LoVo (cell line): ENCODE measurements around the gene VPS13C.
A peak's percentile ranks its signal among the peaks of the same experiment; 100 is the strongest.

Experiments
- DNase-seq: peaks from one replicate; pipeline ENCODE4 v3.0.0-alpha.2; 2016; ENCODE audit warnings: low spot score

The VPS13C gene

DNA sequence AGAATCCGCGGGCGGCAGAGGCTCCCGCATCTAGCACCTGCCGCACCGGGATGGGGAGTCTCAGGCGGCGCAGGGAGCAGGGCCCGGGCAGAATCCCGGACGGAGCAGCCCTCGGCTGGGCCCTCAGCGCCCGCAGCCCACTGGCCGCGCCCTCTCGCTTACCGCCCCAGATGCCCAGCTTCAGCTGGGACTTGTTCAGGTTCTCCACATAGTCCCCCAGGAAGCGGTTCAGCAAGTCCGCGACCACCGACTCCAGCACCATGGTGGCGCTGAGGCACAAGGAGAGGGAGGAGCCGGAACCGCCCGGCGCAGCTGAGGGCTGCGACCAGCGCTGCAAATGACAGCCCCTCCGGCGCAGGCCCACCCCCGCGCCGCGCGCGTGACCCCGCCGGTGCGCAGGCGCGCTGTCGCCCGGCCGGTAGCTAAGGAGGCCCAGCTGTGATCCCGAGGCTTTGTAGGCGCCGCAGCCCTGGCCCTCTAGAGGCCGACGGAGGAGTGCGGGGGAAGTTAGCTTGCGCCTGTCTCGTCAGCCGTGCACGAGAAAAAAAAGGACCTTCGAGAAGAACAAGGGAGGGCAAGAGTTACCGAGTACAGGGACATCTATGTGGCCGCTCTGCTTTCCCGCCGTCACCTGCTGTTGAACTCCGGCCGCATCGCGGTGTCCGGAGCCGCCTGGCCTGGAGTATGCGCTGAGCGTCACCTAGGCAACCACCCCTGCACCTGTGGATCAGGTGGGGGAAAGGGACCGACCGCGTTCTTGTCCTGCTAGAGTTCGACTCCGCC lies at the start of gene VPS13C:
Gene VPS13C, minus strand, starts transcription at position 335 of the 783 bp plus-strand sequence. Its CDS starts 73 bp downstream, at position 262.
- peak; percentile 98 for DNase-seq

GRCh38 chr15:62109437-62109836 lies 49.2 kb upstream of the VPS13C start:
- DNase-seq = no peak

DNA sequence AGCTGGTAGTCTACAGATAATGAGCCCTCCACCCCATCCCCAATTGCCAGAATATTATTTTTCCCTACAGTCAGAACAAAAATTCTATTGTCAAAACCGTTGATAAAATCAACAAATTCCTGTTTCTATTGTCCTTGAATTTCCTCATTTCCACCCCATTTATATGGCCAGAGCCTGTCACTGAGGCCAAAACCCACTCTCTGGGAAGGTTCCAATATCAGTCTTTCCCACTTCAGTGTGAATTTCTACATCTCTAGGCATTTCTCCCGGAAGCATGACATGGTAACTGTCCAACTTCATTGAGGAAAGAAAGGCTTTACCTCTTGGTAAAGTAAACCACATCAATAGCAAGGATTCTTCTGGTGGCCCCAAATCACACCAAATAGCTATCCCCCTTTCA lies 48.2 kb upstream of the VPS13C start:
- DNase-seq = no peak

- peak; percentile 51 for DNase-seq
Observed at GRCh38 chr15:62107571-62108121, 47.4 kb upstream of the VPS13C start.

- no peak for DNase-seq
Observed at GRCh38 chr15:62106096-62106495, 45.8 kb upstream of the VPS13C start.

DNA sequence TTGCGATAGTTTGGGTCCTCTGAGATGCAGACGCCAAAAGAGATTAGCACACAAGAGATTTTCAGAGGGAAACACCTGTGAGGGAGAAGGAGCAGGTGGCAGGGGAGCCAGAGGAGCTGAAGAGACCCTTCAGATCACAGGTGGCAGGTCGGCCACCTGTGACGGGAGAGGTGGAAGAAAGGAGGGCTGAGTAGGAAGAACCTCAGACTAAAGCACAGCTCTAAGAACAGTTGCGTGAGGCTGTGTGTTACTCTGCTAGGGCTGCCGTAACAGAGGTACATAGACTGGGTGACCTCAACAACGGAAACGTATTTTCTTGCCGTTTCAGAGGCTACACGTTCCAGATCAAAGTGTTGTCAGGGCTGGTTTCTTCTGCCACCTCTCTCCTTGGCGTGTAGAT lies 45.0 kb upstream of the VPS13C start:
- no peak for DNase-seq

DNA sequence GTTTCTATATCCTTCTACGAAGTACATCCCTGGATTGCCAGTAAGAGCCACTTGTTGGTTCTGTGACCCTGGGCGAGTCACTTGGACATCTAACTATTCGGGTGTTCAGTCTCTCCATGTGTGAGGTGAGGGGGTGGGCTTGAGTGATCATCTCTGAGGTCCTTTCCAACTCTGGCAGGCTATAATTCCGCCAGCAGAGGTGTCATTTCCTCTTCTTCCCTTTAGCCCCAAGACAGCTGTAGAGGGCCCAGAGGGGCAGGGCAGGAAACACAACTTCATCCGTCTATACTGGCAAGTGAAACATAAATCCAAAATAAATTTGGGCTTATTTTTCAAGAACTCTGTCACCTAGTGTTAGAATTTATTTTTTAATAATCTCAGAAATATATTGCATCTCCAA lies 44.6 kb upstream of the VPS13C start:
- no peak for DNase-seq

DNA sequence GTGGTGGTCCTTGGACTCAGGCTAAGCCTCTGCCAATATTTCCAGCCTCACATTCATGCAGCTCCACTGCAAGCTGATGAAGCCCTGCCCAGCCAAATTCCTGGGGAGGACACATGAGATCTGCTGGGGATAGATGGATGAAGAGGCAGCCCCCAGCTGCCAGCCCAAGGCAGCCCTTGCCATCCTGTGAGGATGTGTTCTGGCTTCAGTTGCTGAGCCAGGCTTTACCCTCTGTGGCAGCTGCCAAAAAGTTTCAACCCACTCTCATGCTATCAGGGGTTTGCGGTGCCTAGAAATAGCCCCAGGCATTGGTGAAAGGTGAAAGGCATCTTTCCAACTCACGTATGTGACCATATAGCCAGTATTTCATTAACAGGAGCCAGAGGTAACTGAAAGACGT lies 44.2 kb upstream of the VPS13C start:
- no peak for DNase-seq

GRCh38 chr15:62103431-62103830 lies 43.2 kb upstream of the VPS13C start:
- no peak for DNase-seq

- DNase-seq = no peak
Observed at GRCh38 chr15:62099094-62099601, 38.9 kb upstream of the VPS13C start.

DNA sequence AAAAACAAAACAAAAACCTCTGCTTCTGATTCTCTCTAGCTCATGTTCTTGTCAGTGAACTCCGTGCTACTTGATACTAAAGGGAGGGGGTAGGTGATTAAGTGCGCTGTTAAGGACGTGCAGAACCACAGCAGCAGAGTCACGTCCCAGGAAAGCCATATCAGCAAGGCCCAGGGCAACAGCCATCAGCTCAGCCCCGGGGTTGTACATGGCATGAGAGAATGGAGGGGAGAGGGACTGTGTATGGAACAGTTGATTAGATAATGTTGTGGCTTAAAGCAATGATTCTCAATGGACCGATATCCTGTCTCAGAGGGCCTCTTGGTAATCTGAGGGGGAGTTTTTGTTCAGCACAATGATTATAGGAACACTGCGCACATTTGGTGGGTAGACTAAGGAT lies 34.1 kb upstream of the VPS13C start:
- DNase-seq = no peak

- no peak for DNase-seq
Observed at GRCh38 chr15:62093809-62094208, 33.6 kb upstream of the VPS13C start.

GRCh38 chr15:62090988-62091387 lies 30.7 kb upstream of the VPS13C start:
- DNase-seq = no peak

- peak; percentile 67 for DNase-seq
Observed at GRCh38 chr15:62089616-62090015, 29.4 kb upstream of the VPS13C start.

GRCh38 chr15:62088353-62088693 lies 28.1 kb upstream of the VPS13C start:
- DNase-seq = no peak

GRCh38 chr15:62087671-62088352 lies 27.6 kb upstream of the VPS13C start:
- DNase-seq = no peak

DNA sequence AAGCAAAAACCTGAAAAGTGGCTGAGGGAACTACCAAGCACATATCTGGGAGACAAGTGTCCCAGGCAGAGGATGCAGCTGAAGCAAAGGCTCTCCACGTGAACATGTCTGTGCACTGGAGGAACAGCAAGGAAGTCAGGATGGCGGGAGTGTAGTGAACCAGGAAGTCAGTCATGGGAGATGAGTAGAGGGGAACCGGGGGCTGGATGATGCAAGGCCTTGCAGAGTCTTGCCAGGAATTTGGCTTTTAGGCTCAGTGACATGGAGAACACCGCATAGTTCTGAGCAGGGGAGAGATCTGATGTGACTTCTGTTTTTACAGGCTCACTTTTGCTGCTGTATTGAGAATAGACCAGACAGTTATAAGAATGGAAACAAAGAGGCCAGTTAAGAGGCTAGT lies 25.5 kb upstream of the VPS13C start:
- DNase-seq = no peak

DNA sequence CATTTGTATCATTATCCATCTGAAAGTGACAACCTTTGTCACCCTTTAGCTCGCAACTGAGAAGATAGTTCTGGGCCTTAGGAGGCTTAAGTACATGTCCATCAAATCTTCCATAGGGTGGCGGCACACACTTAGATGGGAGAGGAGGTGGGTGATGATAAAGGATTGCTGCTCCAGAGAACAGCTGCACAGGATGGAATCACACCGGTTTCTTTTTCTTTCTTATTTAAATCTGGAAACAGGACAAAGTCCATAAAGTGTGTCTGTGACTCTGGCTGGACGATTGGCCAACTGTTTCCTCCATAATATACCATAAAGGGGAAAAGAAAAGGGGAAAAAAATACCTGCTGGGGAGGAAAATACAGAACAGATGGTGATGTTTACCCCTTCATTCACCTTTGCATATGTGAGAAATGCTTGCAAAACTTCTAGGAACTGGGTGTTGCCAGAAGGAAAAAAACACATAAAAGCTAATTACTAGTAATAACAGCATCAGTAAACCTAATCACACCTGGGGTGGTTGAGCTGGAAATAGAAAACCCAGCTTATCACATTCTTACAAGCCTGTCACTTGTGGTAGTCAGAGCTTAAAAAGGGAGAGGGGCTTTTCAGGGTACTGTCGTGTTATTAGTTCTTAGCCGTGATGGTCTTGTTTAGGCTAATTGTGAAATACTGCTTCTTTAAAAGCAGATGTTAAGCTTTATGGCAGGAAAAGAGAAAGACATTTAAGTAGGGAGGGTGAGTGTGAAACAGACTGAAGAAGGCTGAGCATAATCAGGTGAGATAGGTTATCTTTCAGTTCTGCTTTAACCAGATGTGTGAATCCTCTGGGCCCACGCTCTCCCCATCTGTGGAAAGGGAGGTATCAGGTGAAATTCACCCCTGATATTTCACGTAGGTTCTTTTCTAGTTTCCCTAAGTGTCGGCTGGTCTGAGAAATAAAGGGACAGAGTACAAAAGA lies 23.2 kb upstream of the VPS13C start:
- DNase-seq = no peak

DNA sequence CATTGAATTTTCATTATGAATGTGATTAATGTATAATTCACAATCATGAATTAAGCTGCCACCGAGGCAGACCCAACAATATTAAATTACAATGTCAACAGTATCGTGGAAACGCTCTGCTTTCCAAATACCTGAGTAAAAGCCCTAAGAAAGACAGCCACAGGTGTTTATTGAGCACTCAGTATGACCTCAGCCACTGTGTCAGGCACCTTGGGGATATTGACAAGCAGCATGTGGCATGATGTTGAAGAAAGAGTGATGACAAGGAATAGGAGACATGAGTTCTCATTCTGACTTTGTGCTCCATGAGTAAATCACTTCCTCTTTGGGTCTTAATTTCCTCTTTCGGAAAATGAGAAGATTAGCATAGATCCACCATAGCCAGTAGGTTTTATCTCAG lies 19.3 kb upstream of the VPS13C start:
- no peak for DNase-seq

GRCh38 chr15:62075595-62076277 lies 15.5 kb upstream of the VPS13C start:
- no peak for DNase-seq

- peak; percentile 61 for DNase-seq
Observed at GRCh38 chr15:62071711-62072308, 11.6 kb upstream of the VPS13C start.
